ENCODE data around the gene PPIB.

GRCh38 chr15:64111679-64112050, 51.2 kb downstream of the PPIB start:
- TF ChIP-seq POLR2A (IDR thresholded peaks at IDR 0.05; ENCODE audit: low read depth, low read length), result no peak
- TF ChIP-seq POLR2AphosphoS5 (IDR thresholded peaks at IDR 0.05; ENCODE audit: low read depth, low read length), result no peak

Measured in GM12891 (cell line).